Stomach (tissue), 4 donors: ENCODE data around the gene PATE1.

Experiments used
- EP300 ChIP-seq: sonication (generic); formaldehyde crosslinking; IDR thresholded peaks from one replicate; pipeline ENCODE4 v1.6.1; 2017; ENCODE audit warnings: antibody characterized with exemption
- POLR2A ChIP-seq, 4 donors: fragments of 450-650 bp; IDR thresholded peaks; one replicate each; pipeline ENCODE4 v1.6.1; 2016; ENCODE audit warnings: antibody characterized with exemption in 4 of 4, control low read depth in 2 of 4, mild to moderate bottlenecking in 1 of 4, moderate library complexity in 1 of 4
- POLR2AphosphoS5 ChIP-seq, 3 donors: sonication (generic); formaldehyde crosslinking; IDR thresholded peaks; one replicate each; pipeline ENCODE4 v1.6.1; 2016; ENCODE audit warnings: antibody characterized with exemption in 3 of 3
- TF ChIP-seq, protein P1 (sequence below), 7 experiments: fragments of 450-650 bp in 4 of 7; fragments of 200-600 bp in 3 of 7; sonication (generic) in 3 of 7; IDR thresholded peaks; one replicate each; pipeline ENCODE4 v1.5.1; 2016 to 2019; ENCODE audit warnings: antibody characterized with exemption in 7 of 7, control low read depth in 2 of 7, mild to moderate bottlenecking in 1 of 7

DNA sequence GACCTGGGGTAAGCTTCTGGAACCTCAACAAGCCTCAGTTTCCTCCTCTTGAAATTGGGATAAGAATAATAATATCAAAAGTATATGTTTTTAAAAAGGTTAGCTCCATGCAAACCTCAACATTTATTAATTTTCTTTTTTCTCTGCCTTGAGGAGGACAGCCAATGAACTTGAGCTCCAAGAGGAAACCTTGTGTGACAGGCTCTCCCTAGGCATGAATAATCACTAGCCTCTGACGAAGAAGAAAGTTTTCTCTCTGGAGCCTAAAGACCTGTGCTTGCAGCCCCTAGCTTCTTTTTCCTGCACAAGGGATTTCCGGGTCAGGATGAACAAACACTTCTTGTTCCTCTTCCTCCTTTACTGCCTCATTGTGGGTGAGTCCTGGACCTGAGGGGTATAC is 41.7 kb downstream of the PATE1 start, which contains the start of gene PATE3:
- TF ChIP-seq, protein P1, sequence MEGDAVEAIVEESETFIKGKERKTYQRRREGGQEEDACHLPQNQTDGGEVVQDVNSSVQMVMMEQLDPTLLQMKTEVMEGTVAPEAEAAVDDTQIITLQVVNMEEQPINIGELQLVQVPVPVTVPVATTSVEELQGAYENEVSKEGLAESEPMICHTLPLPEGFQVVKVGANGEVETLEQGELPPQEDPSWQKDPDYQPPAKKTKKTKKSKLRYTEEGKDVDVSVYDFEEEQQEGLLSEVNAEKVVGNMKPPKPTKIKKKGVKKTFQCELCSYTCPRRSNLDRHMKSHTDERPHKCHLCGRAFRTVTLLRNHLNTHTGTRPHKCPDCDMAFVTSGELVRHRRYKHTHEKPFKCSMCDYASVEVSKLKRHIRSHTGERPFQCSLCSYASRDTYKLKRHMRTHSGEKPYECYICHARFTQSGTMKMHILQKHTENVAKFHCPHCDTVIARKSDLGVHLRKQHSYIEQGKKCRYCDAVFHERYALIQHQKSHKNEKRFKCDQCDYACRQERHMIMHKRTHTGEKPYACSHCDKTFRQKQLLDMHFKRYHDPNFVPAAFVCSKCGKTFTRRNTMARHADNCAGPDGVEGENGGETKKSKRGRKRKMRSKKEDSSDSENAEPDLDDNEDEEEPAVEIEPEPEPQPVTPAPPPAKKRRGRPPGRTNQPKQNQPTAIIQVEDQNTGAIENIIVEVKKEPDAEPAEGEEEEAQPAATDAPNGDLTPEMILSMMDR (IDR thresholded peaks at IDR 0.05), result no peak
- no peak for TF ChIP-seq POLR2A (IDR thresholded peaks at IDR 0.05)
- no peak for TF ChIP-seq POLR2AphosphoS5 (IDR thresholded peaks at IDR 0.05)
- TF ChIP-seq EP300, result no peak
